HG03097 (cell line): Measurements from ENCODE around the gene NELL2.

ENCODE experiments used
- ATAC-seq: cut with Tn5 transposase; IDR thresholded peaks from one replicate; pipeline ENCODE4 v1.9.1; 2021; ENCODE audit not compliant: unreplicated experiment, low FRiP score

Gene NELL2

DNA sequence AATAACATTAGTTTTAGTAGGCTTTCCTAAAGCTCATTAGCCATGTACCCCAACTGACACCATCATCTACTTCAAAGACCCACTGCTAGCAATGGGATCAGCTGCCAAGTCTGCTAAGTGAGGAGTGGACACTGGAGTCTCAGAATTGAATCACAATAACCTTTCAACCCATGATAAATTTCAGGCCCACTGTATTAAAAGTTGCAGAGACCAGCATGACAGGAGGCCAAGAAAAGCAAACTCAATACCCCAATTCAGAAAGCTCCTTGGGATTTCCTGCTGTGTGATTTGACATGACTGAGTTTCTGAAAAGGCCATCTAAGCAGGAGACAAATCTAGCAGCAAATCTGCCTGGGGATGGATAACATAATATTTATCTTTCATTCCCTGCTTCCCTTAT lies 320.7 kb downstream of the NELL2 start:
- no peak for ATAC-seq

DNA sequence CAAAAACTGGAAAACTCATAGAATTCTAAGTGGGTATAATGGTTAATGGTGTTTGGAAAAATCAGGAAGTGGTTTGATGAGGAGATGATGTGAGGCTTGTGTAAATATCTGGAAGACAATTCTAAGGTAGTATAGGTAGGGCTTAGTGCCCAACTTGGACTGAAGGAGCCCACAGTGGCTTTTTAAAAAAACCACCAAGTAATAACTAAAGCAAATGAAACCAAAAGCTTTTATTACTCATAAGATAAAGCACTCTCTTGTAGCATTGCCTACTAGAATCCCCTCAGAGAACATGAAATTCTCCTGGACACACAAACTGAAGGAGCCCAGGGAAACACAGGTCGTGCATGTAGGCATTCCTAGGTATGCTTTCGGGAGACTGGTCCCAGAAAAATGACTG lies 324.5 kb downstream of the NELL2 start:
- no peak for ATAC-seq

DNA sequence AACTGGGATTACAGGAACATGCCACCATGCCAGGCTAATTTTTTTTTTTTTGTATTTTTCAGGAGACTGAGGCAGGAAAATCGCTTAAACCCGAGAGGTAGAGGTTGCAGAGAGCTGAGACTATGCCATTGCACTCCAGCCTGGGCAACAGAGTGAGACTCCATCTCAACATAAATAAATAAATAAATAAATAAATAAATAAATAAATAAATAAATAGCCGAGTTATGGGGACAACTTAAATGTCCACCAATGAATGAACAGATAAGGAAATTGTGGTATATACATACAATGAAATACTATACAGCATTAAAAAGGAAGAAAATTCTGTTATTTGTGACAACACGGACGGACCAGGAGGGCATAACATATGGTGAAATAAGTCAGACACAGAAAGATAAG lies 325.7 kb downstream of the NELL2 start:
- ATAC-seq = no peak

DNA sequence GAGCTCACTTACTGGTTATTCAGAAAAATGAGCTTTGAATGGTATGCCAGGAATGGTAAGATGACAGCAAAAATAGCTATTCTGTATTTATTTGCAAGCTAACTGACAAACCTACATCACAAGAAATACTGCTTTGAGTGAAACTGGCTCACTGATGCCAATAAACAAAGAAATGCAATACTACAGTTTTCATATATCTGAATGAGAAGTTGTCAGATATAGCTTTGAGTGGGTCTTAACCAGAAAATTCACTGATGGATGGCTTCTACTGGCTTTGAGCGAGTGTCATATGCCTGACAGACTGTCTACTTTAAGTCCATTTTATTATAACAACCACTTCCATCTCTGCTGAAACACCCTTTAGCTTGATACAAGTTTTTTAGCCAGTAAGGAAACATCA lies 330.1 kb downstream of the NELL2 start:
- no peak for ATAC-seq

DNA sequence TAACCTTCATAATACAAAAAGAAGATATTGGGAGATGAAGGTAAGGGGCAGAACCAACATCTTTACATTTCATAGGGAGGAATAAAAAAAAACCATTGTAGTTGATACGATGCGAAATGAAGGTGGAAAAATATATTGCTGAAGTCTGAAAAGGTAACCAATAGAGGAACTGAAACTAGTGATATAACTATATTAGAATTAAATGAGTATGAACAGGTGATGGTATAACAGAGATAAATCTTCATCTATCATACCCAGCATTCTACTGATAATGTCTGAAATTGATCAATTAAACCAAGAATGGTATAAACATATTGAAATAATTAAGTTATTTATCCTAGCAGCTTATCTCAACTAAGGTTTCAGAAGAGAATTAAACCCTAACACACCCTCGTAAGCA lies 332.1 kb downstream of the NELL2 start:
- no peak for ATAC-seq

DNA sequence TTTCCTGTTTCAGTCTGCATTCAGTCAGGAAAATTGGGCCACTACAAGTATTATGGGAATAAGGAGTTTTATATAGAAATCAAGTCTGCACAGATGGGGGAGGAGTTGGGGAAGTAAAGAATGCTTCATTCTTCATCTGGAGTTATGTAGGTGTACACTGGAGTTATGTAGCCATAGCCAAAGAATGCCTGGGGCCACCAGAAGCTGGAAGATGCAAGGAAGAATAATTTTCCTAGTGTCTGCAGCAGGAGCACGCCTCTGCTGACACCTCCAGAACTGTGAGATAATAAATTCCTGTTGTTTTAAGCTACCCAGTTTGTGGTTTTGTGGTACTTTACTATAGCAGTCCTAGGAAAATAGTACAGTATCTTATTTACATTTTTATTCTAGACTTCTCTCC lies 333.4 kb downstream of the NELL2 start:
- ATAC-seq = no peak

DNA sequence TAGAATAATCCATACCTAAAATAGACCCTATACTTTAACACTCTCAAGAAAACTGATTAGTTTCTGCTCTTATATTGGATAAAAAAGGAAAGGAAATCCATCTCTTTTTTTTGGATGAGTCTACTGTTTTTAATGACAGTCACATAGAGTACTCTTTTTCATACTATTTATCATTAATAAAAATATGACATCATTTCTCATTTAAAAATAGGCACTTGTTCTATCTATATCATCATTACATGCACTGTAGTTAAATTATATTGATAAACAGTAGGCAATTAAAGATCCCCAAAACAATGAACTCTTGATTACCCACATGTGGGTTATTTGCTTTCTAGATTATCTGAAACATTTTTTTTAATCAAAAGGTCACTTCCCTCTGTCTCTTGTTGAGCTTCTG lies 338.8 kb downstream of the NELL2 start:
- no peak for ATAC-seq

DNA sequence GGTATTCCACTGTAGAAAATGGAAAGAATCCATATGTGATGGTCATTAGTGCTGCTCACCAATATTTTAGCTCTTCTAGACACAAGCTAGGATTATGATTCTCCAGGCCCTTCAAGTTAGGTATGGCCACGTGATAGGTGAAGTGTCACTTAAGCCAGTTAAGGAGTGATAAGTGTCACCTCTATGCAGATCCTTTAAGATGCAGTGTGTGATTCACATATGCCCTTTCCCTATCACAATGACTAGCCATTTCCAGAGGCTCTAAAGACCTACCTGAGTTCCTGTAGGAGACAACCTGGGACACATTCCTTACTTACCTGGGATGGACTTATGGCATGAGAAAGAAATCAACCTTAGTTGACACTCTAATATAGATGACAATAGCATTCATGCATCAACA lies 343.2 kb downstream of the NELL2 start:
- no peak for ATAC-seq

DNA sequence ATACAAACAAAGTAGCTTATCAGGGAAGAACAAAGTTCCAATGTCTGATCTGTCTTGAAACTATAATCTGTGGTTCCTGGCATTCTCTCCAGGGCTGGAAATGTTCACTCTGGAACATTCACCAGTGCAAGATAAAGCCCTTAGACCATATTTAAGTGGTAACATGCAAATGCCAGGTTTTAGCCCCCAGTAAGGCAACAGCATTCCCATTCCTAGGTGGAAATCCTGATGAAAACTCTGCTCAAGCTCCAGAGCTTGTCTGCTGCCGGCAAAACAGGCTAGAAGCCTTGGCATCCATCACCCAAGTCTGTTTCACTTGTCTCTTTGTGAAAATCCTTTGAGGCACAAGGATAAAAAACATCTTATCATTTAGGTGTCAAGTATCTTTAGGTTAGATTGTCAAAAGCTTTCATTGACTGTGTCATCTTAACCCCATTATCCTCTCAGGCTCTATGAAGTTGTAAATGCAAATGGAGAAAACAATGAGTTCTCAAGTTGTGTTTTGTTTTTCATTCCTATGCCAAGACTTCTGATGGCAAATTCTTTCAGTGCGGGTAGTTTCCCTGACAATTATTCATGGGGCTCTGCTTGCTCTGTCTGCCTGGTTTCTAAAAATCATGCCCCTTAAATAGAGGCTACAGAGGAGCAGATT lies 344.7 kb downstream of the NELL2 start:
- ATAC-seq = no peak

DNA sequence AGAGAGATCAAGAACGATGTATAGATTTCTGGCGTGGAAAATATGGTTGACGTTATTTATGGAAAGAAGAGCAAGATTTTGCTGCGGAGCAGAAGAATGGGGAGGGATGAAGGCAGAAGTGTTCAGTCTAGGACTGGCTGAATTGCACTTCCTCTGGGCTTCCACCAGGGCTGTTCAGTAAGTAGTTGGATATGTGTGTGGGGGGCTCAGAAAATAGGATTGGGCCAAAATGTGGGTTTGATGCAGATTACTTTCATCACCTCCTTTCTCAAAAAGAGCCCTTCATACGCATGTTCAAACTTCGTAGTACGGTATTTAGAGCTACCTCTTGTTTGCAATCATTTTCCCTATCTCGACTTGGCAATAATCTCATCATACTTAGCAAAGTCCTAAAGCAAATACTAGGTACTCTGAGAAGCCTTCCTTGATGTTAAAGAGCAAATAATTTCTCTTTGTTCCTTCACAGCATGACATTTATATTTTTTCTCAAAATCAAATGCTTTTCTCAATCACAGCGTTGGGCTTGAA lies 349.4 kb downstream of the NELL2 start:
- ATAC-seq = no peak

DNA sequence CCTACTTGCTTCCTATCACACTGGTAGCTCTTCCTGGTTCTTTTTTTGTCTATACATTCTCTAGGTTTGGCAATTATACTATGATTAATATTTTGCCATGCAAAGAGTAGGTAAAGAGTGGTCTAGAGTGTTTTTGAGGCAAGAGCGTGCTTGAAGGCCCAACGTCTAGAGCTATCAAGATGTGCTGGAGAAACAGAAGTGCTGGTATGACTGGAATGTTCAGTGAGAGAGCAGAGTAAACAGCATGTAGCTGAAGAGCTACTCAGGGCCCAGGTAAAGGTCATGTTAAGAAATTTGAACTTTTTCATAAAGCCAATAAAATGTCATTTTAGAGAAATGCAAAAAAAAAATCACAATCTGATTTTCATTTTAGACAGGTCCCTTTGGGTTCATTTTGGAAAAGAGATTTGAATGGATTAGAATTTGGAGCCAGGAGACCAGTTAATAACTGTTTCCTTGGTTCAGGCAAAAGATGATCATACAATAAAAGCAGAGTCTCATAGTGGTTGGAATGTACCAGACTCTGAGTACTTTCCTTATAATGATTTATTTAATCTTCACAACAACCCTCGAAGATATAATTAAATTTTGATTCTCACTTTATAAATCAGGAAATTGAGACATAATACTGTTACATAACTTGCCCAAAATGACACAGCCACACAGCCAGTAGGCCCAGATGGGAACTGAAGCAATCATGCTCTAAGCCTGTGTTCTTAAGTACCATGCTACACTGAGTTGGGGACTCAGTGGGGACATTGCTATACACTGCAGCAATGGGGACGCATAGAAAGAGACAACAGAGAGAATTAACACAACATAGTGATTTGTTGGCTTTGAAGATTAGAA lies 350.1 kb downstream of the NELL2 start:
- ATAC-seq = no peak

DNA sequence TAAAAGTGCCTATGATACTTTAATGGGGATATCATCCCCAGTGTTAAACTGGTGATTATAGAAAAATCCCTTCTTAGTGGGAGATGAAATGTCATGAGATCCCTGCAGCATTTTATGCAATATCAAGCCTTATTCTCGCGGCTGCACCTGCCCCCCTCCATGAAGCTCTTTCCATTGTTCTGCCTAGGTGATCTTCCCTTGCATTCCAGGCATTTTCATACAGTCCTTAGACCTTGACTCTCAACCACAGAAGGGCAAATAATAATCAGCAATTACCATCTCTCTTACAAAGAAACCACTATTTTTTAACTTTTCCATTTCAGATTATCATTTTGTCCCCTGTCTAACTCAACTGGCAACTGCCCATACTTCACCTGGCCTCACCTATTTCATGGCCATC lies 352.3 kb downstream of the NELL2 start:
- ATAC-seq = no peak

DNA sequence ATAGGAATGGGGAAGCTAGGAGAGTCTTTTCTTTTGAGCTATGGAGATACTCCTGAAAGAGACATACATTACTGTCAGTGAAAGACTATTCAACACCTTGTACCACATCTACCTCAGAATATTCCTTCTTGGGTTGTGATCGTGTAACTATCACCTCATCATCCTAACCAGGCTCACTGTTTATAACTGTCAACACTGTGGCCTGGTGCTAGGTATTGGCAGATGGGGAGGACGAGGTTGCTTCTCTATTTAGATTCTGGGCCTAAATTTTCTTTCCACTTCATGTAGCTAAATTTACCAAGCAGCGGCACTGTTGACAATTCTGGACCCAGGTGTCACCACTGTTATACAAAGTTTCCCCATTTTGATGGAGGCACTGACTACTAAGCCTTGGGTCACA lies 354.4 kb downstream of the NELL2 start:
- no peak for ATAC-seq

DNA sequence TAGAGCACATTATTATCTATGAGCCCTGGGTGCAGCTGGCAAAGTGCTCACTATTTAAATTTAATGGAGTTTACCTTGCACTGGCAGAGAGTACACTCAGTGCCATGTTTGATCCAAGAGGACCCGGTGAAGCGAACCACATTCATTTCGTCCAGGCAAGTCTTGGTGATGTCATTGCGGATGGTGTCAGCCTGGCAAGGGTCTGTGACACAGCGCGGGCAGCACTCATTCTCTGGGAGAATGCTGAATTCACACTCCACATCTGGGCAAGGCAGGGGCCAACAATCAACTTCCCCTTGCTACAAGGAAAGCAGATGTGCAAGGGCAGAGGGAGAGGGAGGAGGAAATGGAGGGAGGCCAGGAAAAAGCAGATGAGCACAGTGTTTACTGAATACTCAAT lies 356.2 kb downstream of the NELL2 start:
- no peak for ATAC-seq

DNA sequence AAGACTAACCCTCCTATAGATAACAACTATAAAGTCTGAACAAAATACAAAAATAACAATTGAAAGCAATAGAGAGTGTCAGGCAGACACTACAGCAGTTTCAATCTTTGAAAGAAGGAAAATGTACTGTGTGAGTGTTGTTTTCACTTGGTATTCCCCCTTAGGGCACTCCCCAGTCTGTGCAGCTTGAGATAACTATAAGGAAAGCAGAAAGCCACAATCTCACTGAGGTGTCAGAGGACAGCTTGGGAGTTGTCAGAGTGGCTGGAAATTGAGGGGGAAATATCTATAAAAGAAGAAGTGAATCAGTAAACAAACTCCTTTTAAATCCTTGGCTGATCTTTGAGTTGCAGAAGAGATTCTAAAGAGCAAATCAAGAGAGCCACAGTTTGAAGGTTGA lies 364.8 kb downstream of the NELL2 start:
- no peak for ATAC-seq

DNA sequence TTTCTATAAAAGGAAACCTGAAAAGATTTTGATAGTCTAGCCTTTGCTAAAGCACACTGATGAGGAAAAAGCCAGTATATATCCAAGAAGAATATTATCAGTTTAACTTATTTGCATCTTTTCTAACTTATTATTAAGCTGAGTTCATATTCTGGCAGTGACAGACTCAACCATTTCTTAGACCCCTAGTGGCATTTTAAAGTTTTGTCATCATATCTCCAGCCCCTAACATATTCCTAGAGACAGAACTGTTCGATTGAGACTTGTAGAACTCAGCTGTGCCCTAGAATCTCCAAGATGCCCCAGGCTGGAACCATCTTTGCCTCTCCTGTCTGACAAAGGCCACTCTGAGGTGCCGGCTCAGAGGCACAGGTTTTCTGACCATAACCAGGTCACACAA lies 365.6 kb downstream of the NELL2 start:
- ATAC-seq = no peak

DNA sequence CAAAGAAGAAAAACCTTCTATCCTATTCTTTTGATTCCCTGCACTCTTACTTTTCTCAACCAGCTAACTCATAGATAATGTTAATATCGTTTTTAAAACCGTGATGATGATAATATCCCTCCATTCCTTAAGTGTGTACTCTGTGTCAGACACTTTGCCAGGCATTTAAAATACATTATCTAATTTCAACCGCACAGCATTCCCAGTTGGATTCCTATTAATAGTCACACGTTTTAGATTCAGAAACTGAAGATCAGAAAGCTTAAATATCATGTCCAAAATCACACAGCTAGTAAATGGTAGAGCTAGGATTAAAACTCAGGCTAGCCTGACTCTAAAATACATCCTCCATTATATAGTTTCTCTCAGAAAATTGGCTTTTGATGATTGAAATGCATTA lies 366.0 kb downstream of the NELL2 start:
- ATAC-seq = no peak

DNA sequence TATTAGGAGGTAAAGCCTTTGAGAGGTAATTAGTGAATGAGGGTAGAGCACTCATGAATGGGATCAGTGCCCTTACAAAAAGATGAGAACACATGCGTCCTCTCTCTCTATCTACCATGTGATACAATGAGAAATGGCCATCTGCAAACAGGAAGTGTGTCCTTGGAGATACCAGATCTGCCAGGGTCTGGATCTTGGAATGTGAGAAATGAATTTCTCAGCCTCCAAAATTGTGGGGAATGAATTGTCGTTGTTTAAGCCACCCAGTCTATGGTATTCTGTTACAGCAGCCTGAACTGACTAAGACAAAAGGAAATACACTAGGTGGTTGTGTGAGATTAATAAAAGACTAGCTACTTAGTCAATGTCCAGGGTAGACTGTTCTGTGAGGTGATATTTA lies 366.6 kb downstream of the NELL2 start:
- ATAC-seq = no peak

DNA sequence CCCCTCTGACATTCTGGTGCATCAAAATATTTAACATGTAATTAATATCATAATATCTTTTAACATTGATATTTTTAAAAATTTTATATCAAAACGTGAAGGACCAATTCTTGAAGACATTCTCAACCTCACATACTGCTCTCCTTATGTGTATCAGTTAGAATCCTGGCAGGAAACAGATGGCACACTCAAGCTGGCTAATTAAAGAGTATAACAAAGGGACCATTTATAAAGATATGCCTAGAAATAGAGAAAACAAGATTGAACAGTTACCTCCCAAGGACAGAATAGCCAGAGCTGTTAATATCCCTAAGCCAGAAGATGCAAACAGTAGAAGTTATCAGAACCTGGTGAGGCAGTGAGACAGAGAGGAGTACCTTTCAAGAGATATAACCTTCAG lies 368.7 kb downstream of the NELL2 start:
- no peak for ATAC-seq

DNA sequence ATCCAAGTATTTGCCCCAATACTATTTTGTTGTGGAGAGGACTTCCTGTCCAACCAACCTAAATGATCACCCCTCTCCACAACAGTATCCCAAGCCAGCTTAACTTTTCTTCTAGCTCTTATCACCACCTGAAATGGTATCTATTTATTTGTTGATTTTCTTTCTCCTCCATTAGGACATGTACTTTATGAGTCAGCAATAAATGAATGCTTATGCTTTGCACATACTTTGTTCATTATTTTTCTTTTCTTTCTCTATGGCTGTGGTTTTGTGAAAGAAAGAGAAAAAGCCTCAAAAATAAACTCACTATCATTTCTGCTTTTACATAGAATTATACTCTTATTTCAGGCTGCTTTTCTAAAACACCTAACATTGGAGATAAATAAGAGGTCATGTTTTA lies 371.3 kb downstream of the NELL2 start:
- ATAC-seq = no peak

DNA sequence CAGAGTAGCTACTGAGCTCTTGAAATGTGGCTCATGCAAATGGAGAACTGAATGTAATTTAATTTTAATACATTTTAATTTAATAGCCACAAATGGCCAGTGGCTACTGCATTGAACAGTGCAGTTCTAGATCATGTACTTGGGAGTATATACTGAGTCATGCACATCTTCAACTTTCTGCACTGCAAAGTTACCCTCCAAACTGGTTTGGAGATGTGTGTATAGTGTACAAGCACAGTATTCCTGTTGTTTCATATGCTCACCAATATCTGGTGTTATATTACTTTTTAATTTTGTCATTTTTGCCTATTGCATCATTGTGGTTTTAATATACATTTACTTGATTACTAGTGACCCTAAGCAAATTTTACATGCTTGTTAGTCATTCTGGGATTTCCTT lies 372.8 kb downstream of the NELL2 start:
- ATAC-seq = no peak

DNA sequence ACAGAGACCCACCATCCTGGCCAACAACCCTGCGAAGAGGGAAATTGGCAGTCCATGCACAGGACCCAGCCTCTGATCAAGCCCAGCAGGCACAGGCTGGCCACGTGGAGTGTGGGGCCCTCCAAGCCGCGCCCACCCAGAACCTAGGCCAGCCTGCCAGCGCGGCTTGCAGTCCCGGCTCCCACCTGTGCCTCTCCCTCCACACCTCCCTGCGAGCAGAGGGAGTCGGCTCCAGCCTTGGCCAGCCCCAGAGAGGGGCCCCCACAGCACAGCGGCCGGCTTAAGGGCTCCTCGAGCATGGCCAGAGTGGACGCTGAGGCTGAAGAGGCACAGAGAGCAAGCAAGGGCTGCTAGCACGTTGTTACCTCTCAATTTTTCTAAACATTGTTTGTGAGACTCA lies 373.4 kb downstream of the NELL2 start:
- ATAC-seq = no peak
